Neuronal stem cell (in vitro differentiated cells): ENCODE results near the gene FLVCR2. TPM values are rescaled to one million over a fixed set of nuclear protein-coding genes. Genes with fewer than 3 reads are reported as not detected.

Experiments
- DNase-seq: peaks from one replicate; pipeline ENCODE4 v3.0.0-alpha.2; 2013; ENCODE audit warnings: low spot score
- H2AFZ ChIP-seq: one replicate; pipeline ENCODE4 v1.6.1; 2013; ENCODE audit warnings: mild to moderate bottlenecking, low read length, inconsistent platforms
- H2AK5ac ChIP-seq: 2 replicates; pipeline ENCODE4 v1.6.1; 2013; ENCODE audit warnings: low read depth, mild to moderate bottlenecking, inconsistent platforms, low read length, moderate library complexity, mixed read lengths
- H2BK120ac ChIP-seq: 2 replicates; pipeline ENCODE4 v1.6.1; 2013; ENCODE audit warnings: low read depth, mild to moderate bottlenecking, inconsistent platforms, low read length, moderate library complexity, mixed read lengths
- H2BK12ac ChIP-seq: one replicate; pipeline ENCODE4 v1.6.1; 2013; ENCODE audit warnings: low read length, inconsistent platforms
- H2BK15ac ChIP-seq: 2 replicates; pipeline ENCODE4 v1.6.1; 2013; ENCODE audit warnings: mild to moderate bottlenecking, low read length, inconsistent platforms, mixed read lengths
- H2BK5ac ChIP-seq: one replicate; pipeline ENCODE4 v1.6.1; 2013; ENCODE audit warnings: inconsistent platforms, mild to moderate bottlenecking, low read length, moderate library complexity
- H3K14ac ChIP-seq: one replicate; pipeline ENCODE4 v1.6.1; 2013; ENCODE audit warnings: low read length, inconsistent platforms
- H3K18ac ChIP-seq: 2 replicates; pipeline ENCODE4 v1.6.1; 2013; ENCODE audit warnings: low read length, inconsistent platforms
- H3K23ac ChIP-seq: 2 replicates; pipeline ENCODE4 v1.6.1; 2013; ENCODE audit warnings: low read depth, mild to moderate bottlenecking, mixed read lengths, low read length, inconsistent platforms; ENCODE audit not compliant: poor library complexity
- H3K27ac ChIP-seq: replicated peaks from 3 replicates; pipeline ENCODE4 v1.5.1; 2013; ENCODE audit warnings: low read length, inconsistent platforms
- H3K27me3 ChIP-seq, 3 experiments: 2 replicates each; pipeline ENCODE4 v1.6.1; 2013; ENCODE audit warnings: low read length in 3 of 3, mild to moderate bottlenecking in 2 of 3, inconsistent platforms in 1 of 3, low read depth in 1 of 3, mixed read lengths in 1 of 3, moderate library complexity in 1 of 3; ENCODE audit not compliant: control insufficient read depth in 3 of 3, insufficient read depth in 3 of 3
- H3K36me3 ChIP-seq, 2 donors: replicated peaks in 1 of 2; 2 replicates each; pipeline ENCODE4 v1.6.1; 2013; ENCODE audit warnings: low read length in 2 of 2; ENCODE audit not compliant: control insufficient read depth in 2 of 2, insufficient read depth in 2 of 2
- H3K4ac ChIP-seq: 2 replicates; pipeline ENCODE4 v1.6.1; 2013; ENCODE audit warnings: inconsistent platforms, mild to moderate bottlenecking, low read length, moderate library complexity
- H3K4me1 ChIP-seq, 2 donors: 1 replicate in 1 of 2; 2 replicates in 1 of 2; pipeline ENCODE4 v1.6.1; 2013; ENCODE audit warnings: low read length in 2 of 2, low read depth in 1 of 2; ENCODE audit not compliant: control insufficient read depth in 2 of 2, insufficient read depth in 1 of 2
- H3K4me2 ChIP-seq: one replicate; pipeline ENCODE4 v1.6.1; 2013; ENCODE audit warnings: mild to moderate bottlenecking, low read length, inconsistent platforms; ENCODE audit not compliant: insufficient read depth, poor library complexity, severe bottlenecking
- H3K4me3 ChIP-seq, 2 donors: 2 replicates each; pipeline ENCODE4 v1.5.1; 2013; ENCODE audit warnings: low read length in 2 of 2, mild to moderate bottlenecking in 2 of 2, inconsistent platforms in 1 of 2, moderate library complexity in 1 of 2
- H3K79me1 ChIP-seq: one replicate; pipeline ENCODE4 v1.6.1; 2013; ENCODE audit warnings: low read depth, mild to moderate bottlenecking, inconsistent platforms, low read length, moderate library complexity
- H3K9ac ChIP-seq: one replicate; pipeline ENCODE4 v1.6.1; 2013; ENCODE audit warnings: mild to moderate bottlenecking, low read depth, low read length, inconsistent platforms; ENCODE audit not compliant: poor library complexity
- H3K9me3 ChIP-seq, 2 donors: replicated peaks in 1 of 2; 2 replicates each; pipeline versions ENCODE3 to v1.6.1; 2013; ENCODE audit warnings: low read length in 2 of 2, mild to moderate bottlenecking in 2 of 2, inconsistent platforms in 1 of 2, low read depth in 1 of 2, mixed read lengths in 1 of 2, moderate library complexity in 1 of 2; ENCODE audit not compliant: control insufficient read depth in 2 of 2, insufficient read depth in 1 of 2
- H4K8ac ChIP-seq: one replicate; pipeline ENCODE4 v1.6.1; 2013; ENCODE audit warnings: low read depth, mild to moderate bottlenecking, inconsistent platforms, low read length, moderate library complexity
- H4K91ac ChIP-seq: one replicate; pipeline ENCODE4 v1.6.1; 2013; ENCODE audit warnings: low read length, low read depth, mild to moderate bottlenecking, inconsistent platforms; ENCODE audit not compliant: poor library complexity
- WGBS, 2 donors: extraction: QIAGEN DNeasy Blood & Tissue Kit; methylation state at CpG; one replicate each; pipeline ENCODE4 v1.1.7; 2013; ENCODE audit warnings: missing lambda C conversion rate in 2 of 2, mixed read lengths in 1 of 2; ENCODE audit not compliant: insufficient read length in 2 of 2, insufficient replicate concordance in 1 of 2; ENCODE audit errors: extremely low coverage in 2 of 2; 5-methylcytosine and 5-hydroxymethylcytosine counted together
- polyA plus RNA-seq, 2 experiments: library from polyadenylated mRNA; stranded (reverse); fragments of 200-250 nt; gene quantifications; one replicate each; pipeline ENCODE4 v1.2.3, GENCODE V29; 2013

Gene FLVCR2, protein sequence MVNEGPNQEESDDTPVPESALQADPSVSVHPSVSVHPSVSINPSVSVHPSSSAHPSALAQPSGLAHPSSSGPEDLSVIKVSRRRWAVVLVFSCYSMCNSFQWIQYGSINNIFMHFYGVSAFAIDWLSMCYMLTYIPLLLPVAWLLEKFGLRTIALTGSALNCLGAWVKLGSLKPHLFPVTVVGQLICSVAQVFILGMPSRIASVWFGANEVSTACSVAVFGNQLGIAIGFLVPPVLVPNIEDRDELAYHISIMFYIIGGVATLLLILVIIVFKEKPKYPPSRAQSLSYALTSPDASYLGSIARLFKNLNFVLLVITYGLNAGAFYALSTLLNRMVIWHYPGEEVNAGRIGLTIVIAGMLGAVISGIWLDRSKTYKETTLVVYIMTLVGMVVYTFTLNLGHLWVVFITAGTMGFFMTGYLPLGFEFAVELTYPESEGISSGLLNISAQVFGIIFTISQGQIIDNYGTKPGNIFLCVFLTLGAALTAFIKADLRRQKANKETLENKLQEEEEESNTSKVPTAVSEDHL
- polyA plus RNA-seq (2013, experiment 1 of 2): 2.4 TPM
- polyA plus RNA-seq (2013, experiment 2 of 2): 2.0 TPM

DNA sequence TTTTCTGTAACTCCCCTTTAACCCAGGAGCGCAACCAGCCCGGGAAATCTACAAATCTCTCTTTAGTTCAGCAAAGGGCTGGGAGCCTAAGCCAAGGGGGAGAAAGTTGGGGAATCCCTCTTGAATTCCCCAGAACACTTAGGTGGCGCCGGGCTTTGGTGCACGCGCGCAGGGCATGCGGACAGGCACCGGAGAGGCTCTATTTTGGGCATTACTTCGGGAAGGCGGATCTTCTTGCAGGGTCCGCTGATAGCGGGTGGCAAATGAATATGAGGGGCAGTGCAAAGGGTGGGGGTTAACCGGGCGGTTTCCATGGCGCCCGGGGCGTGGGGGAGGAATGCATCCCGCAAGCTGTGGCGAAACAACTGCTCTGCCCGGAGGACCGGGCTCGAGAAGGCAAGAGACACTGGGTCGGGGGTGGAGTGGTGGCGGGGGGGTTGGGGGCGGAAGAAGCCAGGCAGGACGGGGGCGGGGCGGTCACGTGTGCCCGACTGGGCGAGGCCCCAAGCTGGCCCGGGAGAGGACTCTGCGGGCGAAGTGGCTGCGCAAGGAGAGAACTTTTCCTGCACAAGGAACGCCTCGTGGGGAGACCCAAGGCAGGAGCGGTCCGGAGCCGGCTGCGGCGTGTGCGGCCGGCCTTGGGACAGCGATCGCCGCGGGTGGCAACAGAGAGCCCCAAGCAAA lies at the start of gene FLVCR2:
FLVCR2 (plus strand) TSS at position 519 of the 684 bp plus-strand sequence. CDS start 353 bp downstream, outside the sequence.
- peaks cover 9 to 12% of the 10 kb centered on the region in 2 donors for H3K4me1 ChIP-seq
- no peak within 1 kb of the TSS for H3K14ac ChIP-seq
- peak; percentile 70 for DNase-seq
- H3K27ac ChIP-seq: peak within 1 kb of the TSS; percentile 74
- peak within 1 kb of the TSS; percentile 19 for H3K4ac ChIP-seq
- peak within 1 kb of the TSS; percentile 1 for H2BK15ac ChIP-seq
- peak within 1 kb of the TSS; percentile 75 for H3K9ac ChIP-seq
- peak within 1 kb of the TSS; percentile 83 for H2BK5ac ChIP-seq
- no CpG with 5 or more reads among the region's 49 CpGs for WGBS, 2 donors
- no peak within 1 kb of the TSS for H4K8ac ChIP-seq
- peaks cover 0 to 6% (median 0%) of the 10 kb centered on the region in 3 experiments for H3K27me3 ChIP-seq
- peak within 1 kb of the TSS; percentile 98 for H2AFZ ChIP-seq
- no peaks in the 10 kb centered on the region for H3K36me3 ChIP-seq
- H4K91ac ChIP-seq: no peak within 1 kb of the TSS
- H3K4me2 ChIP-seq: peak within 1 kb of the TSS; percentile 89
- no peaks in the 10 kb centered on the region for H3K9me3 ChIP-seq
- no peak within 1 kb of the TSS for H2BK120ac ChIP-seq
- H3K4me3 ChIP-seq: peak within 1 kb of the TSS; percentile 55 to 83
- no peak within 1 kb of the TSS for H2AK5ac ChIP-seq
- H2BK12ac ChIP-seq: peak within 1 kb of the TSS; percentile 79
- H3K23ac ChIP-seq: peak within 1 kb of the TSS; percentile 45
- no peaks in the 10 kb centered on the region for H3K79me1 ChIP-seq
- peak within 1 kb of the TSS; percentile 94 for H3K18ac ChIP-seq

DNA sequence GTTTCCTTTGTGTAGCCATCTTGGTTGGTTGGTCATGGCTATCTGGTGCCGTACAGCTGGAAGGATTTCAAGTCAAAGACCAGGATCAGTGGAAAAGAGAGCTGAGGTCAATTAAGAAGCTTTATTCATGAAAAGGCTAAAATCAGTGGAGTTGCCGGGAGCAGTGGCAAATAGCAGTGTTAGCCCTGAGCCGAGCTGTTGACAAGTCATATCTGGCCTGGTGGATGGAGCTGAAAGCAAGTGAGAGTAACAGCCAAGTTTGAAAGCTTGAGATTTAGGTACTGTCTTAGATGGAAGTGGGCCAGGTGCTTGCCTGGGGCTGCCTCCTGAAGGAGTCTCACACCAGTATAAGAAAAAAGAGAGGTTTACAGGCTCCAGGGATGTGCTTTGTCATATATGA lies 47.2 kb upstream of the FLVCR2 start:
- Histone ChIP-seq H3K36me3 (no peaks in the 10 kb centered on the region), H3K4ac (no peak overlapping the region), H3K9ac (no peak overlapping the region), H3K4me1 (no peaks in the 10 kb centered on the region), H3K23ac (no peak overlapping the region), H3K14ac (no peak overlapping the region), H4K8ac (no peak overlapping the region), H2BK5ac (no peak overlapping the region), H3K4me2 (no peak overlapping the region), H3K18ac (no peak overlapping the region), H2AFZ (no peak overlapping the region), H3K27me3 (peaks cover 0 to 5% (median 0%) of the 10 kb centered on the region in 3 experiments), H3K79me1 (no peaks in the 10 kb centered on the region), H2AK5ac (no peak overlapping the region), H2BK12ac (no peak overlapping the region), H3K4me3 (no peak overlapping the region), H3K27ac (no peak overlapping the region), H2BK15ac (no peak overlapping the region), H3K9me3 (no peaks in the 10 kb centered on the region), H4K91ac (no peak overlapping the region), H2BK120ac (no peak overlapping the region)
- WGBS, 2 donors: no CpG with 5 or more reads among the region's 3 CpGs
- no peak for DNase-seq

DNA sequence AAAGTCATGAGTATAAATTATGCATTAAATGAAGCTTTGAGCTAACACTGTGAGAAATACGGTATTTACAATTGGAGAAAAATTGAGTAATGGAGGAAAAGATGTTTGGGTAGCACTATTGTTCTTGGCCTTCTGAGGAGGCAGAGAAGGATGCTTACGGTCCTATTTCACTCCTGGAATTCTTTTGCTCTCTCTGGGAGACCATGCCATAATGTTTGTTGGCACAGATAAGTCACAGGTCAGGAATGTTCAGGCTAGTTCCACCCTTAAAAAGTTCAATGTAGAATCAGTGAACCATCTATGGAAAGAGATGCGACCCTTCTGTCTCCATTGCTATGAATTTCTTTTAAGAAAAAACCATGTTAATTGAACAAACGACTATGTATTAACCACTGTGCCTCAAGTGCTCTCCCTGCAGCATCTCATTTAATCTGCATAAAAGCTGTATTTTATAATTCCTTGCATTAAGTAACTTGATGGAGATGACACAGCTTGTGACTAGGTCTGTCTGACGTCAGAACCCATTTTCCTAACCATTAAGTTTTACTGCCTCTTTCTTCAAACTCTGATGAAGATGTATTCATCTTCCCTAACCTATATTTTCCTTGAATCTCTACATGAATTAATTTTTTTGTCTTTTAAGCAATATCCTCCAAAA lies 46.6 kb upstream of the FLVCR2 start:
- Histone ChIP-seq H2AK5ac (no peak overlapping the region), H3K14ac (no peak overlapping the region), H3K18ac (no peak overlapping the region), H3K36me3 (no peaks in the 10 kb centered on the region), H3K27ac (no peak overlapping the region), H3K9ac (no peak overlapping the region), H4K8ac (no peak overlapping the region), H2BK120ac (no peak overlapping the region), H3K79me1 (no peaks in the 10 kb centered on the region), H3K9me3 (no peaks in the 10 kb centered on the region), H3K23ac (no peak overlapping the region), H3K4me2 (no peak overlapping the region), H2AFZ (no peak overlapping the region), H2BK15ac (no peak overlapping the region), H2BK12ac (no peak overlapping the region), H2BK5ac (no peak overlapping the region), H3K27me3 (peaks cover 0 to 5% (median 0%) of the 10 kb centered on the region in 3 experiments), H4K91ac (no peak overlapping the region), H3K4me1 (no peaks in the 10 kb centered on the region), H3K4ac (no peak overlapping the region), H3K4me3 (no peak overlapping the region)
- DNase-seq: no peak
- WGBS, 2 donors: no CpG with 5 or more reads among the region's 5 CpGs
